Kidney epithelial cell (primary cell): ENCODE results near the gene PTTG2. TPM values are rescaled to one million over a fixed set of nuclear protein-coding genes. Genes with fewer than 3 reads are reported as not detected.
A peak's percentile ranks its signal among the peaks of the same experiment; 100 is the strongest.

Source experiments
- DNase-seq: peaks from one replicate; pipeline ENCODE4 v3.0.0-alpha.2; 2010; ENCODE audit warnings: low read depth
- H3K27me3 ChIP-seq: 2 replicates; pipeline ENCODE4 v1.6.0; 2011; ENCODE audit warnings: low read length; ENCODE audit not compliant: control insufficient read depth, insufficient read depth
- H3K36me3 ChIP-seq: 2 replicates; pipeline ENCODE4 v1.5.1; 2011; ENCODE audit warnings: low read length; ENCODE audit not compliant: control insufficient read depth, insufficient read depth
- H3K4me3 ChIP-seq: 2 replicates; pipeline ENCODE4 v1.5.1; 2011; ENCODE audit warnings: low read depth, mild to moderate bottlenecking, control low read depth, low read length
- CTCF ChIP-seq: IDR thresholded peaks from 2 replicates; pipeline ENCODE4 v1.5.1; 2011; ENCODE audit warnings: mild to moderate bottlenecking, moderate library complexity, low read length, control low read depth, inconsistent platforms; ENCODE audit not compliant: insufficient read depth, poor library complexity, severe bottlenecking
- total RNA-seq: library from RNA; depleted of rRNA; stranded (reverse); fragments of >200 nt; gene quantifications from 2 replicates; pipeline ENCODE4 v1.2.3, GENCODE V29; 2015

Gene PTTG2
- total RNA-seq, 1 donor from 2014 or later = not detected

DNA sequence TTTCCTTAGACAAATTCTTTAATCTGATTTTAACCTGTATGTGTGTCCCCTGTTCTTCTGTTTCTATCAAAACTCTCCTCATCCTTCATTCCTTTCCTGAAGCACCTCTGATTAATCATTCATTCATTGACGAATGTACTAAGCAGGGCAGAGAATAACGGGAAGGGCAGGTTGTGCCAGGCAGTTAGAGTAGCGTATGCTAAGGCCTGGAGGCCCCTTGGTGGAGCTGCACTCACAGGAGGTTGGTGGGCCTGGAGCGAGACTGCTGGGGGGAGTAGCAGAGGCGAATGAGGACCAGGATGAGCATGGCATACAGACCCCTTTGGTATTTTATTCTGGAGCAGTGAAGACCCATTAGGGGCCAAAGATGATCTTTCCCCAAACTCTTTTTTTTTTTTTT lies 22.5 kb downstream of the PTTG2 start:
- H3K4me3 ChIP-seq = no peak overlapping the region
- TF ChIP-seq CTCF = peak; percentile 12
- H3K27me3 ChIP-seq = no peaks in the 10 kb centered on the region
- DNase-seq = no peak
- H3K36me3 ChIP-seq = no peaks in the 10 kb centered on the region

GRCh38 chr4:37983951-37984350 lies 23.8 kb downstream of the PTTG2 start:
- no peak for DNase-seq
- Histone ChIP-seq H3K27me3 (no peaks in the 10 kb centered on the region), H3K4me3 (no peak overlapping the region), H3K36me3 (no peaks in the 10 kb centered on the region)
- TF ChIP-seq CTCF = no peak

DNA sequence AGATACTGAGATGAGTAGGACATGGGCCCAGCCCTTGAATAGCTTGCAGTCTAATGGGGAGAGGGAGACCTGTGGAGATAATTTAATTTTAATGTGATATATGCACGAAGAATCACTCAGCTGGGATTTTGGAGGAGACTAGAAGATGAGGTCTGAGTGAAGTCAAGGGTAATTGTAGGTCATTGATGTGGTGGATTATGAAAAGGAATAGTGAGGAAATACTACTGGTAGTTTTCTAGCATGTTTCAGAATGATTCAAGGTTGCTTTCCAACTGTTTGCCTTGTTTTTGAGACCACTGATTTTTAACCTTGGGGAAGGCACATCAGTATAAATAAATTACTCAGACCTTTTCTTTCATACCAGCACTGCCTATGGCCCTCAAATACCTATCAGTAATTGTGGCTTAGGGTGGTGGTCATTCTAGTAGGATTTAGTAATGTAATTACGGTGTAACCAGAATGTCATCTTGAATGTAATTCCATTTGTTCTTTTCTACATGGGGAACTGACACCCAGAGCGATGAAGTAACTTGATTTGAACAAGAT lies 25.6 kb downstream of the PTTG2 start:
- Histone ChIP-seq H3K27me3 (no peaks in the 10 kb centered on the region), H3K36me3 (no peaks in the 10 kb centered on the region), H3K4me3 (no peak overlapping the region)
- no peak for TF ChIP-seq CTCF
- no peak for DNase-seq

DNA sequence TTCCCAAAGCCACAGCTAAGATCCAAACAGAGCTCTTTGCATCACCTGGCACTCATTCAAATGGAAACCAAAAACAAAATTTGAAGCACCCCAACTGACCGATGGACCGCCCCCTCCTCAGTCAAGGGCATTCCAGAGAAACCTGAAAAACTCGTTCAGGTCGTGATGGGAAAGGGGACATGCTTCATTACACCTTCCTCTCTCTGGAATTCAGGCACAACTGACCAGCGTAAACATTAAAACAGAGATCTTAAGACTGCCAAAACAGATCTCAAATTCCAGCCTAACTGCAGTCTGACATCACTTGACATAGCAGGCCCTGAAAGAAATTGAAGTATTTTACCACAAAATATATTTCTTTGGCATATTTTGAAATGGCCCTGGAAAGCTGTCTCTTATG lies 28.5 kb downstream of the PTTG2 start:
- no peak for TF ChIP-seq CTCF
- no peaks in the 10 kb centered on the region for H3K27me3 ChIP-seq
- no peak for DNase-seq
- H3K4me3 ChIP-seq = no peak overlapping the region
- no peaks in the 10 kb centered on the region for H3K36me3 ChIP-seq

GRCh38 chr4:37989398-37990260 lies 29.4 kb downstream of the PTTG2 start:
- H3K4me3 ChIP-seq = no peak overlapping the region
- DNase-seq = no peak
- no peaks in the 10 kb centered on the region for H3K36me3 ChIP-seq
- no peaks in the 10 kb centered on the region for H3K27me3 ChIP-seq
- TF ChIP-seq CTCF = no peak
